CD4-positive, alpha-beta T cell treated with Interleukin-6 at 100 ng/mL for 8 hours (primary cell): ENCODE results near the gene ERC2.

ENCODE experiments used
- DNase-seq: peaks from one replicate; pipeline ENCODE4 v3.0.0-alpha.2; 2020; ENCODE audit warnings: mixed read lengths, low spot score

Gene ERC2

GRCh38 chr3:55554634-55555425 lies 913.4 kb downstream of the ERC2 start:
- no peak for DNase-seq

GRCh38 chr3:55551644-55552043 lies 916.6 kb downstream of the ERC2 start:
- no peak for DNase-seq

GRCh38 chr3:55549177-55549576 lies 919.1 kb downstream of the ERC2 start:
- no peak for DNase-seq

- no peak for DNase-seq
Measured at GRCh38 chr3:55546866-55547669, 921.2 kb downstream of the ERC2 start.

GRCh38 chr3:55545995-55546394 lies 922.3 kb downstream of the ERC2 start:
- no peak for DNase-seq

- DNase-seq = no peak
Measured at GRCh38 chr3:55544219-55544618, 924.0 kb downstream of the ERC2 start.

- DNase-seq = no peak
Measured at GRCh38 chr3:55543181-55543614, 925.1 kb downstream of the ERC2 start.

- no peak for DNase-seq
Measured at GRCh38 chr3:55541456-55541855, 926.8 kb downstream of the ERC2 start.

GRCh38 chr3:55541016-55541415 lies 927.3 kb downstream of the ERC2 start:
- no peak for DNase-seq

- DNase-seq = no peak
Measured at GRCh38 chr3:55540579-55540978, 927.7 kb downstream of the ERC2 start.

- DNase-seq = no peak
Measured at GRCh38 chr3:55538158-55538557, 930.1 kb downstream of the ERC2 start.

GRCh38 chr3:55537563-55537962 lies 930.7 kb downstream of the ERC2 start:
- no peak for DNase-seq

GRCh38 chr3:55537129-55537528 lies 931.1 kb downstream of the ERC2 start:
- DNase-seq = no peak

- no peak for DNase-seq
Measured at GRCh38 chr3:55534876-55535275, 933.4 kb downstream of the ERC2 start.

GRCh38 chr3:55532806-55533205 lies 935.5 kb downstream of the ERC2 start:
- no peak for DNase-seq

- DNase-seq = no peak
Measured at GRCh38 chr3:55531321-55531720, 936.9 kb downstream of the ERC2 start.

GRCh38 chr3:55527361-55527760 lies 940.9 kb downstream of the ERC2 start:
- DNase-seq = no peak

GRCh38 chr3:55526332-55527030 lies 941.8 kb downstream of the ERC2 start:
- no peak for DNase-seq

- DNase-seq = no peak
Measured at GRCh38 chr3:55525436-55525835, 942.8 kb downstream of the ERC2 start.

- no peak for DNase-seq
Measured at GRCh38 chr3:55524565-55525244, 943.6 kb downstream of the ERC2 start.

GRCh38 chr3:55523471-55523870 lies 944.8 kb downstream of the ERC2 start:
- no peak for DNase-seq
